GM18502 (cell line): Measurements from ENCODE around the gene PTPRN2.

ENCODE experiments used
- ATAC-seq: cut with Tn5 transposase; IDR thresholded peaks from one replicate; pipeline ENCODE4 v1.9.1; 2021; ENCODE audit warnings: mild to moderate bottlenecking; ENCODE audit not compliant: unreplicated experiment, poor library complexity

PTPRN2 gene

GRCh38 chr7:158449942-158450341, 137.7 kb downstream of the PTPRN2 start:
- no peak for ATAC-seq

- no peak for ATAC-seq
Observed at GRCh38 chr7:158449266-158449665, 138.4 kb downstream of the PTPRN2 start.

- no peak for ATAC-seq
Observed at GRCh38 chr7:158448430-158449100, 139.1 kb downstream of the PTPRN2 start.

- ATAC-seq, result no peak
Observed at GRCh38 chr7:158447506-158448171, 140.0 kb downstream of the PTPRN2 start.

- ATAC-seq, result no peak
Observed at GRCh38 chr7:158447151-158447505, 140.5 kb downstream of the PTPRN2 start.

- no peak for ATAC-seq
Observed at GRCh38 chr7:158446706-158447105, 140.9 kb downstream of the PTPRN2 start.

- ATAC-seq, result no peak
Observed at GRCh38 chr7:158446281-158446680, 141.3 kb downstream of the PTPRN2 start.

GRCh38 chr7:158445421-158446175, 142.0 kb downstream of the PTPRN2 start:
- ATAC-seq, result no peak

GRCh38 chr7:158444501-158445420, 142.9 kb downstream of the PTPRN2 start:
- ATAC-seq, result no peak

- no peak for ATAC-seq
Observed at GRCh38 chr7:158443688-158444483, 143.7 kb downstream of the PTPRN2 start.

- ATAC-seq, result no peak
Observed at GRCh38 chr7:158443014-158443687, 144.5 kb downstream of the PTPRN2 start.

GRCh38 chr7:158442260-158442659, 145.4 kb downstream of the PTPRN2 start:
- no peak for ATAC-seq

- ATAC-seq, result no peak
Observed at GRCh38 chr7:158439035-158439434, 148.6 kb downstream of the PTPRN2 start.

GRCh38 chr7:158432369-158433341, 155.0 kb downstream of the PTPRN2 start:
- no peak for ATAC-seq

- ATAC-seq, result no peak
Observed at GRCh38 chr7:158431941-158432347, 155.7 kb downstream of the PTPRN2 start.

- no peak for ATAC-seq
Observed at GRCh38 chr7:158431055-158431940, 156.3 kb downstream of the PTPRN2 start.
